CD14-positive monocyte (primary cell): Measurements from ENCODE around the gene PSKH1. TPM values are rescaled to one million over a fixed set of nuclear protein-coding genes. Genes with fewer than 3 reads are reported as not detected.

Source experiments
- DNase-seq, 3 donors: peaks; one replicate each; pipeline ENCODE4 v3.0.0-alpha.2; 2011 to 2022
- H2AFZ ChIP-seq: 2 replicates; pipeline ENCODE4 v1.6.0; 2012; ENCODE audit warnings: mild to moderate bottlenecking, low read depth, low read length, inconsistent platforms; ENCODE audit not compliant: insufficient read depth, poor library complexity, severe bottlenecking
- H3K27ac ChIP-seq, 2 donors: 1 replicate in 1 of 2; 2 replicates in 1 of 2; pipeline ENCODE4 v1.5.1; 2012 to 2013; ENCODE audit warnings: low read length in 2 of 2, control low read depth in 1 of 2, inconsistent platforms in 1 of 2, low read depth in 1 of 2, mild to moderate bottlenecking in 1 of 2
- H3K27me3 ChIP-seq, 2 donors: one replicate each; pipeline versions ENCODE4 v1.6.0 to v1.6.1; 2011 to 2013; ENCODE audit warnings: low read length in 2 of 2; ENCODE audit not compliant: control insufficient read depth in 2 of 2, insufficient read depth in 2 of 2
- H3K36me3 ChIP-seq, 2 donors: replicated peaks in 1 of 2; 1 replicate in 1 of 2; 2 replicates in 1 of 2; pipeline versions ENCODE4 v1.5.1 to v1.6.1; 2012 to 2013; ENCODE audit warnings: low read length in 2 of 2, control low read depth in 1 of 2, inconsistent platforms in 1 of 2, mild to moderate bottlenecking in 1 of 2; ENCODE audit not compliant: insufficient read depth in 2 of 2, control insufficient read depth in 1 of 2
- H3K4me1 ChIP-seq, 2 donors: 1 replicate in 1 of 2; 2 replicates in 1 of 2; pipeline versions ENCODE4 v1.5.1 to v1.6.1; 2012 to 2013; ENCODE audit warnings: low read length in 2 of 2, control low read depth in 1 of 2, inconsistent platforms in 1 of 2, mild to moderate bottlenecking in 1 of 2, moderate library complexity in 1 of 2; ENCODE audit not compliant: insufficient read depth in 2 of 2, control insufficient read depth in 1 of 2
- H3K4me2 ChIP-seq: replicated peaks from 2 replicates; pipeline ENCODE3; 2012; ENCODE audit warnings: low read length, moderate library complexity, mild to moderate bottlenecking; ENCODE audit not compliant: poor library complexity, severe bottlenecking; ENCODE audit errors: extremely low read depth
- H3K4me3 ChIP-seq, 3 experiments: fragments of 200-600 bp in 1 of 3; sonication (generic) in 1 of 3; replicated peaks in 1 of 3; 1 replicate in 2 of 3; 2 replicates in 1 of 3; pipeline ENCODE4 v1.5.1; 2011 to 2013; ENCODE audit warnings: low read length in 3 of 3, mild to moderate bottlenecking in 3 of 3, control low read depth in 2 of 3, low read depth in 2 of 3, inconsistent platforms in 1 of 3, moderate library complexity in 1 of 3
- H3K79me2 ChIP-seq: 2 replicates; pipeline ENCODE4 v1.6.0; 2012; ENCODE audit warnings: mild to moderate bottlenecking, control low read depth, inconsistent platforms, low read length, moderate library complexity; ENCODE audit not compliant: insufficient read depth
- H3K9ac ChIP-seq: 2 replicates; pipeline ENCODE4 v1.6.0; 2017; ENCODE audit warnings: low read length, mild to moderate bottlenecking; ENCODE audit not compliant: insufficient read depth, poor library complexity, severe bottlenecking
- H3K9me3 ChIP-seq, 2 donors: replicated peaks in 1 of 2; 1 replicate in 1 of 2; 2 replicates in 1 of 2; pipeline versions ENCODE4 v1.5.1 to v1.6.1; 2012 to 2013; ENCODE audit warnings: low read length in 2 of 2, control low read depth in 1 of 2; ENCODE audit not compliant: control insufficient read depth in 1 of 2, insufficient read depth in 1 of 2
- H4K20me1 ChIP-seq: 2 replicates; pipeline ENCODE4 v1.6.0; 2012; ENCODE audit warnings: mild to moderate bottlenecking, low read length, control low read depth, moderate library complexity; ENCODE audit not compliant: insufficient read depth
- H3K27ac Mint-ChIP-seq, 7 donors: one replicate each; pipeline ENCODE4 v1.8.0; 2020; ENCODE audit warnings: mild to moderate bottlenecking in 7 of 7, mixed read lengths in 7 of 7, moderate library complexity in 6 of 7, inconsistent platforms in 2 of 7
- H3K27me3 Mint-ChIP-seq, 3 donors: one replicate each; pipeline ENCODE4 v1.8.0; 2021 to 2022; ENCODE audit warnings: low read depth in 3 of 3, mild to moderate bottlenecking in 3 of 3, mixed read lengths in 3 of 3, moderate library complexity in 3 of 3, inconsistent platforms in 1 of 3
- H3K36me3 Mint-ChIP-seq, 2 donors: one replicate each; pipeline ENCODE4 v1.8.0; 2020; ENCODE audit warnings: mixed read lengths in 2 of 2, inconsistent platforms in 1 of 2, mild to moderate bottlenecking in 1 of 2
- H3K4me1 Mint-ChIP-seq: one replicate; pipeline ENCODE4 v1.8.0; 2020; ENCODE audit warnings: mild to moderate bottlenecking, mixed read lengths
- H3K4me3 Mint-ChIP-seq, 2 donors: one replicate each; pipeline ENCODE4 v1.8.0; 2020; ENCODE audit warnings: mild to moderate bottlenecking in 2 of 2, mixed read lengths in 2 of 2, moderate library complexity in 1 of 2
- H3K9me3 Mint-ChIP-seq, 7 donors: one replicate each; pipeline ENCODE4 v1.8.0; 2020 to 2022; ENCODE audit warnings: mixed read lengths in 7 of 7, mild to moderate bottlenecking in 6 of 7, moderate library complexity in 6 of 7, inconsistent platforms in 2 of 7
- WGBS: methylation state at CpG from one replicate; pipeline ENCODE4 v1.1.5; 2013; ENCODE audit warnings: missing lambda C conversion rate; ENCODE audit not compliant: insufficient coverage; 5-methylcytosine and 5-hydroxymethylcytosine counted together
- intact Hi-C, 2 donors: fragments of 100-400 bp; cut with micrococcal nuclease; formaldehyde crosslinking; loops; one replicate each; pipeline versions ENCODE4 v1.15.0 to v1.15.1; 2023
- polyA plus RNA-seq, 3 donors: library from polyadenylated mRNA; depleted of rRNA in 1 of 3; unstranded in 2 of 3; stranded (reverse) in 1 of 3; fragments of 300-500 nt in 2 of 3; fragments of >200 nt in 1 of 3; fragmentation: Illumina TruSeq in 2 of 3; gene quantifications; 1 replicate in 2 of 3; 2 replicates in 1 of 3; pipeline ENCODE4 v1.2.3, GENCODE V29; 2012 to 2021
- TF ChIP-seq, protein P1 (sequence below): fragments of 200-600 bp; IDR thresholded peaks from one replicate; pipeline ENCODE4 v1.8.0; 2022; ENCODE audit warnings: antibody characterized with exemption, mild to moderate bottlenecking

Gene PSKH1
- polyA plus RNA-seq, 3 donors, result 11.0 to 19.7 (median 16.8) TPM

DNA sequence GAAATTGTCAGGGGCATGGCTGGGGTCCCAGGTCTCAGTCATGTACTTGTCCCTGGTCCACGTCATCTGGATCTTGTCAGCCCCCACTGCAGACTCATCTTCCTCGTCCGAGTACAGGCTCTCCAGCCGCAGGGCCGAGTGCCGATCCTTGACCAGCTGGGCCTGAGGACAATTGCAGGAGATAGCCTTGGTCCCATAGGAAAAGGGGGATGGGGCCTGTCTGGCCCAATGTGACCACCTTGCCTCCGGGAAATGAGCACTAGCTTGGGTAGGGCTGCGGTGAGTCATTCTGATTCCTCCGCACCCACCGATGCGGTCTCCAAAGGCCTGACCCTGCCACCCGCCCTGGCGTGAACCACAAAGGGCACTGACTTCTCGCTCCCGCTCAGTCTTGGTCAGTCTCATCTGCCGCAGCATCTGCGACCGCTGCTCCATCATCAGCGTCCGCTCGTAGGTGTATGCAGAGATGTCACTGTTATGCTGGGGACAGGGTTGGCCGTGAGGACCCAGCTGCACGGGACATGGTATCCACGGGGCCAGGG lies 52.4 kb downstream of the PSKH1 start:
- WGBS, result 91% methylated on average over 16 of the region's 24 CpGs

DNA sequence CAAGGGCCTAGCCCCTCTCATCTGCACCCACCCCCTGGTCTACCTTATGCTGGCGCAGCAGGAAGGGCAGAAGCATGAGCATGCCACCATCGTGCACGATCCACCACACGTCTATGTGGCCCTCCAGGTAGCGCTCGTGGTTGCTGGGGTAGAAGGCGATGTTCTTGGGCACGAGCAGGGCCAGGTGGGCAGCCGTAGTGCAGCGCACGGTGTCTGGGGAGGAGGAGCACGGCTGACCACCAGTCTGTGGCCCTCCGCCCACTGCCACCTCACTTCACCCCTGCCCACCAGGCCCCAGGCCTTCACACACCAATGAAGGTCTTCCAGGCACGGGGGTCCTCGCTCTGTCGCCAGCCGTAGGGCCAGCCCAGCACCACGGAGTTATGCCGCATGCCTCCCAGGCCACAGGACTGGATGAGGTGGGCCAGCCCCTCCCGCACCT lies 53.1 kb downstream of the PSKH1 start:
- no peak overlapping the region for H3K4me3 Mint-ChIP-seq
- H3K4me1 ChIP-seq, result no peaks in the 10 kb centered on the region
- H3K27ac ChIP-seq, result no peak overlapping the region
- H4K20me1 ChIP-seq, result peaks cover 7% of the 10 kb centered on the region
- H3K27me3 Mint-ChIP-seq, result peaks cover 0 to 2% (median 2%) of the 10 kb centered on the region in 3 donors
- no peak overlapping the region for H3K4me3 ChIP-seq
- no peaks in the 10 kb centered on the region for H3K79me2 ChIP-seq
- no peak for DNase-seq
- H3K36me3 ChIP-seq, result peaks cover 84 to 85% of the 10 kb centered on the region in 2 donors
- WGBS, result 98% methylated on average over 18 of the region's 20 CpGs
- no peak overlapping the region for H3K4me2 ChIP-seq
- H3K4me1 Mint-ChIP-seq, result no peaks in the 10 kb centered on the region
- H3K9ac ChIP-seq, result no peak overlapping the region
- no peaks in the 10 kb centered on the region for H3K27me3 ChIP-seq
- no peak overlapping the region for H2AFZ ChIP-seq
- no peak overlapping the region for H3K27ac Mint-ChIP-seq
- peaks cover 54 to 89% of the 10 kb centered on the region in 2 donors for H3K36me3 Mint-ChIP-seq
- intact Hi-C loops, result no loop called here
- TF ChIP-seq, protein P1, sequence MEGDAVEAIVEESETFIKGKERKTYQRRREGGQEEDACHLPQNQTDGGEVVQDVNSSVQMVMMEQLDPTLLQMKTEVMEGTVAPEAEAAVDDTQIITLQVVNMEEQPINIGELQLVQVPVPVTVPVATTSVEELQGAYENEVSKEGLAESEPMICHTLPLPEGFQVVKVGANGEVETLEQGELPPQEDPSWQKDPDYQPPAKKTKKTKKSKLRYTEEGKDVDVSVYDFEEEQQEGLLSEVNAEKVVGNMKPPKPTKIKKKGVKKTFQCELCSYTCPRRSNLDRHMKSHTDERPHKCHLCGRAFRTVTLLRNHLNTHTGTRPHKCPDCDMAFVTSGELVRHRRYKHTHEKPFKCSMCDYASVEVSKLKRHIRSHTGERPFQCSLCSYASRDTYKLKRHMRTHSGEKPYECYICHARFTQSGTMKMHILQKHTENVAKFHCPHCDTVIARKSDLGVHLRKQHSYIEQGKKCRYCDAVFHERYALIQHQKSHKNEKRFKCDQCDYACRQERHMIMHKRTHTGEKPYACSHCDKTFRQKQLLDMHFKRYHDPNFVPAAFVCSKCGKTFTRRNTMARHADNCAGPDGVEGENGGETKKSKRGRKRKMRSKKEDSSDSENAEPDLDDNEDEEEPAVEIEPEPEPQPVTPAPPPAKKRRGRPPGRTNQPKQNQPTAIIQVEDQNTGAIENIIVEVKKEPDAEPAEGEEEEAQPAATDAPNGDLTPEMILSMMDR, result no peak
- H3K9me3 Mint-ChIP-seq, result no peaks in the 10 kb centered on the region
- no peaks in the 10 kb centered on the region for H3K9me3 ChIP-seq

More for the DNA sequence above, 52.4 kb downstream of the PSKH1 start:
- no peak overlapping the region for H3K9ac ChIP-seq
- peaks cover 7% of the 10 kb centered on the region for H4K20me1 ChIP-seq
- Mint-ChIP-seq H3K27ac (no peak overlapping the region), H3K4me1 (no peaks in the 10 kb centered on the region), H3K9me3 (no peaks in the 10 kb centered on the region), H3K36me3 (peaks cover 49 to 82% of the 10 kb centered on the region in 2 donors), H3K4me3 (no peak overlapping the region), H3K27me3 (peaks cover 0 to 3% (median 2%) of the 10 kb centered on the region in 3 donors)
- TF ChIP-seq, protein P1, result no peak
- no peak overlapping the region for H3K4me2 ChIP-seq
- H3K4me1 ChIP-seq, result peaks cover 0 to under 1% of the 10 kb centered on the region in 2 donors
- H3K27ac ChIP-seq, result no peak overlapping the region
- no peaks in the 10 kb centered on the region for H3K79me2 ChIP-seq
- H3K9me3 ChIP-seq, result no peaks in the 10 kb centered on the region
- intact Hi-C loops, result no loop called here
- H3K4me3 ChIP-seq, result no peak overlapping the region
- H3K36me3 ChIP-seq, result peaks cover 77 to 78% of the 10 kb centered on the region in 2 donors
- no peaks in the 10 kb centered on the region for H3K27me3 ChIP-seq
- H2AFZ ChIP-seq, result no peak overlapping the region
- DNase-seq, result no peak
